Measurements from ENCODE around the gene GFM2.
"Not testable (repeated sequence)": the region's sequence is repeated elsewhere in the genome, so short reads cannot be mapped to it uniquely, and the experiment has no call there.

The GFM2 gene

GRCh38 chr5:74766849-74767578, at the start of gene GFM2, which contains the start of gene NSA2:
Gene GFM2 (minus strand): TSS chr5:74767117. CDS start chr5:74763742, 3,375 bp downstream.
Gene NSA2 (plus strand): TSS chr5:74767249. CDS start chr5:74767361, 112 bp downstream.
- in situ Hi-C loops (cut with MboI; ENCODE audit: low sequenced_read_pairs): no loop called here

DNA sequence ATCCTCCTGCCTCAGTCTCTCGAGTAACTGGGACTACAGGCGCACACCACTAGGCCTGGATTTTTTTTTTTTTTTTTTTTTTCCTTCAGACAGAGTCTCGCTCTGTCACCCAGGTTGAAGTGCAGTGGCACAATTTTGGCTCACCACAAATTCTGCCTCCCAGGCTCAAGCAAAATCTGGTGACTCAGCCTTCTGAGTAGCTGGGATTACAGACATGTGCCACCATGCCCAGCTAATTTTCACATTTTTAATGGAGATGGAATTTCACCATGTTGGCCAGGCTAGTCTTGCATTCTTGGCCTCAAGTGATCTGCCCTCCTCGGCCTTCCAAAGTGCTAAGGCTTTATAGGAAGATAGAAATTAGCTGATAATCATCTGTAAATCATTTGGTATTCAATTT, 44.0 kb upstream of the GFM2 start:
- in situ Hi-C loops (cut with MboI; ENCODE audit: low sequenced_read_pairs): no loop called here

DNA sequence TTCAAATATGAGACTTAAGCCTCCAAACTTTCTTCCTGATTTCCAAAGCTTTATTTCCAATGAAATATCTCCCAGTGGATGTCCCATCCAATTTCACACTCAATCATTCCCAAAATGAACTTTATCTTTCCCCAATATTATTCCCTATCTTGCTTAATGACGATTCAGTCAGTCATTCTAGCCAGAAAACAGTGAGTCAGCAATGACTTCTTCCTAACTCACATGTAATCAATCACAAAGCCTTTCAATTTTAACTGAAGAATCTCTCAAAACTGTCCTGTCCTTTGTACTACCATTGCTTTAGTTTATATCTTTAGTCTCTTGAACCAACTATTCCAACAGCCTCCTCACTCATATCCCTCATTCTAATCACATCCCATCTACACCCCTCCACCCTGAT, 35.0 kb upstream of the GFM2 start:
- in situ Hi-C loops (cut with MboI; ENCODE audit: low sequenced_read_pairs): no loop called here

- in situ Hi-C loops (cut with MboI; ENCODE audit: low sequenced_read_pairs): no loop called here
Observed at GRCh38 chr5:74801197-74801596, 34.3 kb upstream of the GFM2 start.

DNA sequence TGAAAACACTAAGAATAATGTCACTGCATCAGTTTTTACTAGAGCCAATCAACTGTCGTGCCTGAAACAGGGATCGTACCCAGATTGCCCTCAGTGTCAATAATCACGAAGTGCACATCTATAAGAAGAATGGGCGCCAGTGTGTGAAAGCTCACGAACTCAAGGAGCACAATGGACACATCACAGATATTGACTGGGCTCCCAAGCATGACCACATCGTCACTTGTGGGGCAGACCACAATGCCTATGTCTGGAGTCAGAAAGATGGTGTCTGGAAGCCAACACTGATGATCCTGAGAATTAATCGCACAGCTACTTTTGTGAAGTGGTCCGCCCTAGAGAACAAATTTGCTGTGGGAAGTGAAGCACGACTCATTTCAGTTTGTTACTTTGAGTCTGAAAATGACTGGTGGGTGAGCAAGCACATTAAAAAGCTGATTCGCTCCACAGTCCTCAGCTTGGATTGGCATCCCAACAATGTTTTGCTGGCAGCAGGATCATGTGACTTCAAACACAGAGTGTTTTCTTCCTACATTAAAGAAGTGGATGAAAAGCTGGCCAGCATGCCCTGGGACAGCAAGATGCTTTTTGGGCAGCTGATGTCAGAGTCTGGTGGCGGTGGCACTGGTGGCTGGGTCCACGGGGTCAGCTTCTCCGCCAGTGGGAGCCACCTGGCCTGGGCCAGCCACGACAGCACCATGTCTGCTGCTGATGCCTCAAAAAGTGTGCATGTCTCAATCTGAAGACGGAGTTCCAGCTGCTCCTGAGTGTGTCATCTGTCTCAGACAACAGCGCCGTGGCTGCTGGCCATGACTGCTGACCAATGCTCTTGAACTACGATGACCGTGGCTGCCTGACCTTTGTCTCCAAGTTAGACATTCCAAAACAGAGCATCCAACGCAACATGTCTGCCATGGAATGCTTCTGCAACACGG, 32.3 kb upstream of the GFM2 start:
- in situ Hi-C loops (cut with MboI; ENCODE audit: low sequenced_read_pairs): no loop called here

DNA sequence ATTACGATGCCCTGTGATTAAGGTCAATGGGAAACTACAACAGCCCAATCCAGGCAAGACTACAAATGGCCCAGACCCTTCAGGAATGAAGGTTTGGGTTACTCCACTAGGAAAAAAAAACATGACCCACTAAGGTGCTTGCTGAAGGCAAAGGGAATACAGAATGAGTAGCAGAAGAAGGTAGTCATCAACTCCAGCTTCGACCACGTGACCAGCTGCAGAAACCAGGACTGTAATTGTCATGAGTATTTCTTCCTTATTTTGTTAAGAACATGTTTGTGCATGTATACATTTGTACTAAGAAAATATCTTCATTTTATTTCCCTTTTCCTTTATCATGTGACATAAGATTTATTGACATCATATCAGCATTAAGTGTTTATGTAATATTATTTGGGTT, 24.8 kb upstream of the GFM2 start:
- in situ Hi-C loops (cut with MboI; ENCODE audit: low sequenced_read_pairs): not testable (repeated sequence)

GRCh38 chr5:74787424-74787823, 20.5 kb upstream of the GFM2 start:
- in situ Hi-C loops (cut with MboI; ENCODE audit: low sequenced_read_pairs): no loop called here

GRCh38 chr5:74786851-74787250, 19.9 kb upstream of the GFM2 start:
- in situ Hi-C loops (cut with MboI; ENCODE audit: low sequenced_read_pairs): no loop called here

DNA sequence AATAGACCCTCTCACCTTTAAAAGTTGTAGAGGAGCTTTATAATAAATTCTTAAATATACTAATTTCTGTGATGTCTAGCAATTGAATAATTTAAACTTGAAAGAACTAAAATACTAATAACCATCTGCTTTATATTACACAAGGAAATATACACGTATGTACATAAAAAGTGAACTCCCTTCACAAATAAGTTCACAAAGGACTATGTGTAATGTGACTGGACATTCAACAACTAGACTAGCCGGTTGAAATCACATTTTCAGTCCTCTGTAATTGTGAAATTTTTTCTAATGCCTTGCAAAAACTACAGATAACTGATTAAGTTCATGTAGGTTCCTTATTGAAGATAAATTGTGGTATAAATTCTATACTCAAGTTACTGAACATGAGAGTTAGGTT, 11.7 kb upstream of the GFM2 start:
- in situ Hi-C loops (cut with MboI; ENCODE audit: low sequenced_read_pairs): no loop called here

- in situ Hi-C loops (cut with MboI; ENCODE audit: low sequenced_read_pairs): no loop called here
Observed at GRCh38 chr5:74772359-74772758, 5.4 kb upstream of the GFM2 start.

GRCh38 chr5:74767579-74767913, 629 bp upstream of the GFM2 start:
- in situ Hi-C loops (cut with MboI; ENCODE audit: low sequenced_read_pairs): no loop called here

- in situ Hi-C loops (cut with MboI; ENCODE audit: low sequenced_read_pairs): no loop called here
Observed at GRCh38 chr5:74766418-74766848, 484 bp downstream of the GFM2 start.

DNA sequence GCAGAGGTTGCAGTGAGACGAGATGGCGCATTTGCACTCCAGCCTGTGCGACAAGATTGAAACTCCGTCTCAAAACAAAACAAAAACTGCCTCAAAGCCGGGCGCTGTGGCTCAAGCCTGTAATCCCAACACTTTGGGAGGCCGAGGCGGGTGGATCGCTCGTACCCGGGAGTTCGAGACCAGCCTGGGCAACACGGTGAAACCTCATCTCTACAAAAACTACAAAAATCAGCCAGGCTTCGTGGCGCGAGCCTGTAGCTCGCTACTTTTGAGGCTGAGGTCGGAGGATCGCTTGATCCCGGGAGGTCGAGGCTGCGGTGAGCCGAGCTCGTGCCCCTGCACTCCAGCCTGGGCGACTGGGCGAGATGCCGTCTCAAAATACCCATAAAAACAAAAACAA, 988 bp downstream of the GFM2 start:
- in situ Hi-C loops (cut with MboI; ENCODE audit: low sequenced_read_pairs): no loop called here

- in situ Hi-C loops (cut with MboI; ENCODE audit: low sequenced_read_pairs): no loop called here
Observed at GRCh38 chr5:74765201-74765600, 1.7 kb downstream of the GFM2 start.

DNA sequence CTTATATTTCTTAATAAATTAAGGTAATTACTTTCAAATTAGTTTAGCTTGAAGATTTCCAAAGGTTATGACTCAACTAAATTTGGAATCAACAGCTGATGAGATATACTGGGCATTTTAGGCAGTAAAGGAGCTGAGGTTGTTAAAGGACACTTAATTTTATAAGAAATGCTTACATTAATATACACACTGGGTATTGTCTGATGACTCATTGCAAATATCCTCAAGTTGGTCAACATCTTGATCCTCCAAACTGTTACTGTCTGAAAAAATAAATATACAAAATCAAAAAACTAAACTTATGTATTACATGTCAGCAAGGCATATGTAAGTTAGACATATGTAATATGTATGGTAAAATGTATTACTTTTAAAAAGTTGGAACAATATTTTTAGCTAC, 3.4 kb downstream of the GFM2 start:
- in situ Hi-C loops (cut with MboI; ENCODE audit: low sequenced_read_pairs): no loop called here

- in situ Hi-C loops (cut with MboI; ENCODE audit: low sequenced_read_pairs): no loop called here
Observed at GRCh38 chr5:74762599-74762998, 4.3 kb downstream of the GFM2 start.

DNA sequence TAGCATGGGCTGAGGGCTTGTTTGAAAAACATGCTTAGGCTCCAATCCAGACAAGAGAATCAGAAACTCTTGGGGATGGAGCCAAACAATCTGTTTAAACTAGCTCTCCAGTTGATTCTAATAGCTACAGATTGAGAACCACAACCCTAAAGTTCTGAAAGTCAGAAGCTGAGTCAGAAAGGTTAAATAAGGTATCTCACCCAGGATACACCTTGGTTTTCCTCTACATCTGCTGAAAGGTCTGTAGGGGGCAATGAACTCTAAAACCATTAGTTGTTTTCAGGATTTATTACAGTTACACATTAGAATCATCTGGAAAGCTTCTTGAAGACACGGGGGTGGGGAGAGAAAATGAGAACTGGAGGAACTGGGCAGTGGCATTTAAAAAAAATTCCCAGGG, 5.7 kb downstream of the GFM2 start:
- in situ Hi-C loops (cut with MboI; ENCODE audit: low sequenced_read_pairs): no loop called here

DNA sequence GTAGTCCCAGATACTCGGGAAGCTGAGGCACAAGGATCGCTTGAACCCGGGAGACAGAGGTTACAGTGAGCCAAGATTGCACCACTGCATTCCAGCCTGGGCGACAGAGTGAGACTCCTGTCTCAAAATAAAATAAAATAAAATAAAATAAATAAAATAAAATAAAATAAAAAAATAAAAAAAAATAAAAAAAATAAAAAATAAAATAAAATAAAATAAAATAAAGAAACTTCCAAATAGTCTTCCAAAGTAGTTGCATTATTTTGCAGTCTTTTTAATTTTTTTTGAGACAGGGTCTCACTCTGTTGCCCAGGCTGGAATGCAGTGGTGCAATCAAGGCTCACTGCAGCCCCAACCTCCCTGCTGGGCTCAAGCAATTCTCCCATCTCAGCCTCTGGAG, 18.2 kb downstream of the GFM2 start:
- in situ Hi-C loops (cut with MboI; ENCODE audit: low sequenced_read_pairs): not testable (repeated sequence)

DNA sequence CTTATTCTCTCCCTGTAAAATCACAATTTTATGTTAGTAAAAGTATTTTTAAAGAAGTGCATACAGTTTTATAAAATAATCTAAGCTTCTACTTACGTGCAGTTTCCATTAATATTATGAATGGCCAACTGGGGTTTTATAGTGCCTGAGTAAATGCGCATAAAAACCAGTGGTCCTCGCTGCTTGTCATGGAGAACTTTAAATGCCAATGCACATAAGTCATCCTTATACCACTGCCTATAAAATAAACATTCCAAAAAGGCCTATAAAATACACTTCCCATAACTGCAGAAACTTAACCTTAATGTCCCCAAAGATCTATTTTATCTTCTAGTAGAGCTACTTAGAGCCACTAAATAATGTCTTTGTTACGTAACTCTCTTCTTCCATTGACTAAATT, 28.5 kb downstream of the GFM2 start:
- in situ Hi-C loops (cut with MboI; ENCODE audit: low sequenced_read_pairs): no loop called here

DNA sequence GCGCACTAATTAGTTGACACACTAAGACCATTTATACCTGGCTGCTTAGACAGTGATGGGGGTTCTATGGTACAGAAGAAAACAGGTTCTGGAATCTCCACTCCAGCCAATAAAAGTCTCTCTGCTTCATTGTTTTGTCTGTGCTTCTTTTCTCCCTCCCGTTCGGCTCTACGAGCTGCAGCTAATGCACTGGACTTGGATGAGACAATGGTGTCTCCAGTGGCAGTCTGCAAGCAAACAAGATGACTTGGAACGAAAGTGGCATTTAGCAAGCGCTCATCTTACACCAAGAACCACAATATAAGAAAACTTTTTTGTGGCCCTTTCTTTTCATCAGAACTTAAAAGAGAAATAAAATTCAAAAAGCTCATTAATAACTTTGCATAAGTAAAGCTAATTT, 30.2 kb downstream of the GFM2 start:
- in situ Hi-C loops (cut with MboI; ENCODE audit: low sequenced_read_pairs): no loop called here

DNA sequence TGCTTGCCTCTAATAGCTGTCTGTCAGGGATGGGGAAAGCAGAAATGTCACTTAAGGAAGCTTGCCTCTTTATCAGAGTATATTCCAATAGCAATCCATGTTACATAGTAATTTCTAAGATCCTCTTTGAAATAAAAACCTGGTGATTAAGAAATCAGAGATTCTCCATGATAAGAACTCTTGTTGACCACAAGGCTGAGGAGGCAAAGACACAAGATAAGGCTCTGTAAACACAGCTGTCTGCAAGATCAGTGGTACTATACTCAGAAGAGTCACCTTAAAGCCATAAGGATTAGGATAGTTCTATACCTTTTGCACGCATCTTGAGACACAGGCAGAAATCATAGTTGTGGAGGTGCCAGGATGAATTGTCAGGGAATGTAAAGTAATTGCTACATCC, 41.6 kb downstream of the GFM2 start:
- in situ Hi-C loops (cut with MboI; ENCODE audit: low sequenced_read_pairs): no loop called here

DNA sequence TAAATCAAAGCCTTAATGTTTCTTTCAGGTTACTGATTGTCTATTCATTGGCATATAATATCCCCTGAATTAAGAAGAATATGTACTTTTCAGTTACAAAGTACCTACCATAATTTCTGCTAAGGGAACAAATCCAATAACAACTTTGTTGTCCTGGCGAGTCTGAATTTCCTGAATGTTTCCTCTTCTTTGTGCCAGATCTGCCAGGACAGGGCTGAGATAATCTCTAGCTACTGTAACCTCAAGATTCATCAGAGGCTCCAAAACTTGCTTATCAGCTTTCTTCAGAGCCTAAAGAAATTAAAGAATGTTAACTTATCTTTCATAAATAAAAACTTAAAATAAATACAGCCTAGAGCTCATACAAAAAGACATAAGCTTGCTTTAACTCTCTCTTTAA, 44.6 kb downstream of the GFM2 start:
- in situ Hi-C loops (cut with MboI; ENCODE audit: low sequenced_read_pairs): no loop called here
